ENCODE measurements around the gene ATAD3B.
"Not testable (repeated sequence)": the region's sequence is repeated elsewhere in the genome, so short reads cannot be mapped to it uniquely, and the experiment has no call there.

The ATAD3B gene

DNA sequence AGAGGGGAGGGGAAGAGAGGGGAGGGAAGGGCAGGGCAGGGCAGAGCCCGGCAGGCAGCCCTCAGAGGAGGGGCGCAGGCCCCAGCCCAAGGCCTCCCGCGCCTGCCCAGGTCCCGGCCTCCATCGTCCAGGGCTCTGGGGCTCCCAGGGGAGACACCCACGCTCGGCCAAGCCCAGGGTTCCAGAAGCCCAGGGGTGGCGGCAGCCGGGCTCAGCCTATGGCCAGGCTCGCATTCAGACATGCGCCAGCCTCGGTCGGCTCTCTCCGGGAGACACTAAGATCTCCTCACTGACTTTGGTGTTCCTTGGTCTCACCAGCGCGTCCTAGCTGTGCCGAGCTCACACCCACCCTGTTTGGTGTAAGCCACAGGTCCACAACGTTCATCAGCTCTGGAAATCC is 43.4 kb upstream of the ATAD3B start:
- H3K27ac ChIP-seq, result no peak overlapping the region
- in situ Hi-C loops (cut with HindIII; ENCODE audit: low pct_ligation_motif_present, low sequenced_read_pairs), result no loop called here
- H3K36me3 ChIP-seq (replicated peaks), result no peaks in the 10 kb centered on the region
- no peaks in the 10 kb centered on the region for H3K27me3 ChIP-seq (replicated peaks)
- H3K4me3 ChIP-seq (ENCODE audit: low read depth, low read length), result no peak overlapping the region
- DNase-seq, result no peak
- TF ChIP-seq, protein P1, sequence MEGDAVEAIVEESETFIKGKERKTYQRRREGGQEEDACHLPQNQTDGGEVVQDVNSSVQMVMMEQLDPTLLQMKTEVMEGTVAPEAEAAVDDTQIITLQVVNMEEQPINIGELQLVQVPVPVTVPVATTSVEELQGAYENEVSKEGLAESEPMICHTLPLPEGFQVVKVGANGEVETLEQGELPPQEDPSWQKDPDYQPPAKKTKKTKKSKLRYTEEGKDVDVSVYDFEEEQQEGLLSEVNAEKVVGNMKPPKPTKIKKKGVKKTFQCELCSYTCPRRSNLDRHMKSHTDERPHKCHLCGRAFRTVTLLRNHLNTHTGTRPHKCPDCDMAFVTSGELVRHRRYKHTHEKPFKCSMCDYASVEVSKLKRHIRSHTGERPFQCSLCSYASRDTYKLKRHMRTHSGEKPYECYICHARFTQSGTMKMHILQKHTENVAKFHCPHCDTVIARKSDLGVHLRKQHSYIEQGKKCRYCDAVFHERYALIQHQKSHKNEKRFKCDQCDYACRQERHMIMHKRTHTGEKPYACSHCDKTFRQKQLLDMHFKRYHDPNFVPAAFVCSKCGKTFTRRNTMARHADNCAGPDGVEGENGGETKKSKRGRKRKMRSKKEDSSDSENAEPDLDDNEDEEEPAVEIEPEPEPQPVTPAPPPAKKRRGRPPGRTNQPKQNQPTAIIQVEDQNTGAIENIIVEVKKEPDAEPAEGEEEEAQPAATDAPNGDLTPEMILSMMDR (IDR thresholded peaks at IDR 0.05; ENCODE audit: low read depth, low read length, missing control alignments), result no peak

DNA sequence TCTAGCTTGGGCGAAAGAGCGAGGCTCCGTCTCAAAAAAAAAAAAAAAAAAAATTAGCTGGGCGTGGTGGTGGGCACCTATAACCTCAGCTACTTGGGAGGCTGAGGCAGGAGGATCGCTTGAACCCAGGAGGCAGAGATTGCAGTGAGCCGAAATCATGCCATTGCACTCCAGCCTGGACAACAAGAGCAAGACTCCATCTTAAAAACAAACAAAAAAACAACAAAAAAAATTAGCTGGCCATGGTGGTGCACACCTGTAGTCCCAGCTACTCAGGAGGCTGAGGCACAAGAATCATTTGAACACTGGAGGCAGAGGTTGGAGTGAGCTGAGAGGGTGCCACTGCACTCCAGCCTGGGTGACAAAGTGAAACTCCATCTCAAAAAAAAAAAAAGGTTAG is 42.6 kb upstream of the ATAD3B start:
- H3K27ac ChIP-seq; H3K27me3 ChIP-seq (replicated peaks); H3K36me3 ChIP-seq (replicated peaks); H3K4me3 ChIP-seq (ENCODE audit: low read depth, low read length); DNase-seq; in situ Hi-C loops (cut with HindIII; ENCODE audit: low pct_ligation_motif_present, low sequenced_read_pairs): not testable (repeated sequence)

DNA sequence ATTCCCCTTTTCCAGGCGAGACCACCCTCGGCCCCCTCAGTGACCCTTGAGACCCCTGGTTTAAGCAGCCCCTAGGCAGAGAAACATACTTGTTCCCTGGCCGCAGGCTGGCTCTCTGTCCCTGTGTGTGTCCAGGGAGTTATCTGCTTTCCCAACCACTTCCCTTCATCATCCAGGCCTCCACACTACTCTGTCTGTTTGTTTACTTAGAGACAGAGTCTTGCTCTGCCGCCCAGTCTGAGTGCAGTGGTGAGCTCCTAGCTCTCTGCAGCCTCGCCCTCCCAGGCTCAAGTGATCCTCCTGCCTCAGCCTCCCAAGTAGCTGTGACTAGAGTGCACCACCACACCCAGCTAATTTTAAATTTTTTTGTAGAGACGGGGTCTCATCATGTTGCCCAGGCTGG is 41.9 kb upstream of the ATAD3B start:
- DNase-seq, result peak; percentile 35
- Histone ChIP-seq H3K36me3 (replicated peaks) (no peaks in the 10 kb centered on the region), H3K27me3 (replicated peaks) (no peaks in the 10 kb centered on the region), H3K4me3 (ENCODE audit: low read depth, low read length) (no peak overlapping the region), H3K27ac (no peak overlapping the region)
- in situ Hi-C loops (cut with HindIII; ENCODE audit: low pct_ligation_motif_present, low sequenced_read_pairs), result no loop called here
- TF ChIP-seq, protein P1 (IDR thresholded peaks at IDR 0.05; ENCODE audit: low read depth, low read length, missing control alignments), result no peak

DNA sequence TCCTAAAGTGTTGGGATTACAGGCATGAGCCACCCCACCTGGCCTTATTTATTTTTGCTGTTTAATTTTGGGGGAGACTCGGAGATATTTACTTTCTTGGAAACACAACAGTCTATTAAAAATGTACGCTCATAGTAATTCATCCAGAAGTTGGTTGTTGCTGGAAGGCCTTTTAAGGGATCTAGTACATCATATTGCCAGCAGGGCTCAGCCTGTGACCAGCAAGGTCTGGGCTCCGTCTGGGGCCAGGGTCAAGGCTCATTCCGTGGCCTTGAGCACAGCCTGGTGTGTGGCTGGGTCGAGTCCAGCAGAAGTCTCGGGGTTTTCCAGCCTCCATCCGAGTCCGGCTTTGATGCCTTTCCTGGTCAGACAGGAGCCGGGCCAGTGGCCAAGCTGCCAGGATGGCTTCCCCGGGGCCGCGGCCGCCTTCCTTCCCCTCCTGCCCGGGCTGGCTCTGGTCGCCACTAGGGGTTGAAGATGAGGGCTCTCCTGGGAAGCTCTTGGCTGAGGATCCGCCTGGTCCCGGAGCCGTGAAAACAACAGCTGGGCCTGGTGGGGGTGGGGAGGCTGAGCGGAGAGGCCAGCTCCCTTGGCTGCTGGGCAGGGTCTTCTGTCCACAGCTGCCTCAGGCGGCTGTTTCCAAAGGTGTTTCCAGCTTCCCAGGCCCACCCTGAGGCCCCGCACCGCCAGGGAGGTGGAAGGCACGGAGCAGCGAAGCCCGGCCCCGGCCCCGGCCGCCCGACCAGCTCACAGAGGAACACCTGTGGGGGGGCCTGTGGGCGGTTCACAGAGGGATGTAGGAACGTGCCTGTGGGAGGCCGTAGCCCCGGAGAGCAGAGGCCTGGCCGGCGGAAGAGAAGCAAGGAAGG is 41.2 kb upstream of the ATAD3B start:
- no peaks in the 10 kb centered on the region for H3K36me3 ChIP-seq (replicated peaks)
- TF ChIP-seq, protein P1 (IDR thresholded peaks at IDR 0.05; ENCODE audit: low read depth, low read length, missing control alignments), result peak; percentile 50
- no peak for DNase-seq
- no peak overlapping the region for H3K4me3 ChIP-seq (ENCODE audit: low read depth, low read length)
- no peaks in the 10 kb centered on the region for H3K27me3 ChIP-seq (replicated peaks)
- no peak overlapping the region for H3K27ac ChIP-seq
- in situ Hi-C loops (cut with HindIII; ENCODE audit: low pct_ligation_motif_present, low sequenced_read_pairs), result no loop called here

- no peak for DNase-seq
- H3K36me3 ChIP-seq (replicated peaks), result no peaks in the 10 kb centered on the region
- TF ChIP-seq, protein P1 (IDR thresholded peaks at IDR 0.05; ENCODE audit: low read depth, low read length, missing control alignments), result no peak
- H3K27me3 ChIP-seq (replicated peaks), result no peaks in the 10 kb centered on the region
- H3K27ac ChIP-seq, result no peak overlapping the region
- no peak overlapping the region for H3K4me3 ChIP-seq (ENCODE audit: low read depth, low read length)
- in situ Hi-C loops (cut with HindIII; ENCODE audit: low pct_ligation_motif_present, low sequenced_read_pairs), result no loop called here
These were observed 40.3 kb upstream of the ATAD3B start for GRCh38 chr1:1430992-1431844.

- DNase-seq, result no peak
- Histone ChIP-seq H3K27ac (no peak overlapping the region), H3K27me3 (replicated peaks) (no peaks in the 10 kb centered on the region), H3K36me3 (replicated peaks) (no peaks in the 10 kb centered on the region), H3K4me3 (ENCODE audit: low read depth, low read length) (no peak overlapping the region)
- in situ Hi-C loops (cut with HindIII; ENCODE audit: low pct_ligation_motif_present, low sequenced_read_pairs), result no loop called here
- TF ChIP-seq, protein P1 (IDR thresholded peaks at IDR 0.05; ENCODE audit: low read depth, low read length, missing control alignments), result no peak
These were observed 39.7 kb upstream of the ATAD3B start for GRCh38 chr1:1431845-1432273.

Measured in brain microvascular endothelial cell (primary cell).